HG02623 (cell line): Measurements from ENCODE around the gene PTPRN2.
"Not testable (repeated sequence)": the region's sequence is repeated elsewhere in the genome, so short reads cannot be mapped to it uniquely, and the experiment has no call there.

ENCODE experiments used
- ATAC-seq: cut with Tn5 transposase; IDR thresholded peaks from one replicate; pipeline ENCODE4 v1.9.1; 2021; ENCODE audit warnings: moderate library complexity; ENCODE audit not compliant: unreplicated experiment

PTPRN2 gene

DNA sequence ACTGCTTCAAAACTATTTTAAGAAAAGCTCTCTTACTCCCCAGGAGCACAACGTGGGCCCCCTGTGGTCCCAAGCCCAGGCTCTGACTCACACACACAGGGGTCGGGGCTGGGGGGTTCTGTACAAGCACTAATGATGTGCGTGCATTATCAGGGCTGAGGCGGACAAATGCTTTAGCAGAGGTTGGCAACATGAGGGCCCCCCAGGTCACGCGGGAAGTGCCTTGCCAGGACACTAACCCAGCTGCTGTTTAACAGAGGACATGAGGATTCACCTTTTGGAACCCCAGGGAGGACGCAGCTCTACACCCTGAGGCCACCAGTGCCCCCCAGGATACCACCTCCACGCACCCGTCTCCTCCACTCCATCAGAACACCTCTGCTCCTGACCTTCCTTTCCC, 908.0 kb downstream of the PTPRN2 start:
- no peak for ATAC-seq

- no peak for ATAC-seq
Observed at GRCh38 chr7:157678501-157678900, 909.1 kb downstream of the PTPRN2 start.

DNA sequence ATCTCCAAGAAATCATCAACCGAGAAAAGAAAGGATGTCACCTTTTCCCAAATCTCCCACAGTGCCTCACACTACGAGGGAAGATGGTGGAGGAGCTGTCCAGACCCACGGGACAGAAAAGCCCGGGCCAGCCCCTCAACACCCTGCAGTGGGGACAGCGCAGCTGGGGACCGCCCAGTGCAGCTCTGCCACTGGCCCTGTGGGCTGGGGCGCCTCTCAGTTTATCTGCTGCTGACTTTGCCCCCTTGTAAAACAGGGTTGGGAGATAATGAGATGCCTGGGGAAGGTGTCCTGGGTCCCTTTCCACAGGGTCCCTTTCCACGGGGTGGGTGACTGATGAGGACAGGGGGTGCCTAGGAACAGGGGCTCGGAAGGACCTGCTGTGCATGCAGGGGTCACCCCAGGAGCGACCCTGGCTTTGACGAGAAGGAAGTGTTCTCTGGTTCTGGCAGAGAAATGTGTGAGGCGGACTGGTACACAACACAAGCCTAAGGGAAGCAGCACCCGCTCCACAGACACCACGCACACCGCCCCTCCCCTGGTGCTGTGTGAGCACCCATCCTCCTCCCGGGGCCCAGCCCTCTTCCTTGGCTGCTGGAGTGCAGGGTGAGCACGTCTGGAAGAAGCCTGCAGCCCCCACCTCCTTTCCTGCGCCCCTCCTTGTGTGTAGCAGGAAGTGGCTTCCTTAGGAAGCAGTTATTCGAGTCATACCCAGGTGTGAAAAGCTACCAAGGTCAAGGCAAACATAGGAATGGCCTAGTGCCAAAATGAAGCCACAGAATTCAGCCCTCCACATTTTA, 911.0 kb downstream of the PTPRN2 start:
- no peak for ATAC-seq

GRCh38 chr7:157676001-157676400, 911.6 kb downstream of the PTPRN2 start:
- no peak for ATAC-seq

DNA sequence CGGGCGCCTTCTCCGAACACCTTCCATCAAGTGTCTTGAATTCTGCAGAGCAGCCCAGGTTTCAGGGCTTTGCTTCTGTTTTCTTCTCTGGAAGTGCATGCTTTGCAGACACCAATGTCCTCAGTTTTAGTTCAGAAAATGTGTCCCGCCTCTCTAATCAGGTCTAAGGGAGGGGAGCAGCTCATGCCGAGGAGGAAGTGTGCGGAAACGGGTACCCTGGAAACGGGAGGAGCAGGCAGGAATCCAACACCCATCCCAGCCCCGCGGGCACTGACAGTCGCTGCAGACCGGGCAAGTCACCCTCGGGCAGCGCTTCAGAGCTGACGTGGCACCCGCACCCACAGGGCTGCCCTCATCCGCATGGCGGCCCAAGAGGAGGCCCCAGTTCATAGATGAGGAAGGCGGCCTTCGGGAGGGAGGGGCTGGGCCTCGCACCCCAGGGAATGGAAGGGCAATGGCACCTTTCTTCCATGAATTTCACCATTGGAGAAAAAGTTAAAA, 912.1 kb downstream of the PTPRN2 start:
- no peak for ATAC-seq

- ATAC-seq: no peak
Observed at GRCh38 chr7:157674715-157675426, 912.8 kb downstream of the PTPRN2 start.

DNA sequence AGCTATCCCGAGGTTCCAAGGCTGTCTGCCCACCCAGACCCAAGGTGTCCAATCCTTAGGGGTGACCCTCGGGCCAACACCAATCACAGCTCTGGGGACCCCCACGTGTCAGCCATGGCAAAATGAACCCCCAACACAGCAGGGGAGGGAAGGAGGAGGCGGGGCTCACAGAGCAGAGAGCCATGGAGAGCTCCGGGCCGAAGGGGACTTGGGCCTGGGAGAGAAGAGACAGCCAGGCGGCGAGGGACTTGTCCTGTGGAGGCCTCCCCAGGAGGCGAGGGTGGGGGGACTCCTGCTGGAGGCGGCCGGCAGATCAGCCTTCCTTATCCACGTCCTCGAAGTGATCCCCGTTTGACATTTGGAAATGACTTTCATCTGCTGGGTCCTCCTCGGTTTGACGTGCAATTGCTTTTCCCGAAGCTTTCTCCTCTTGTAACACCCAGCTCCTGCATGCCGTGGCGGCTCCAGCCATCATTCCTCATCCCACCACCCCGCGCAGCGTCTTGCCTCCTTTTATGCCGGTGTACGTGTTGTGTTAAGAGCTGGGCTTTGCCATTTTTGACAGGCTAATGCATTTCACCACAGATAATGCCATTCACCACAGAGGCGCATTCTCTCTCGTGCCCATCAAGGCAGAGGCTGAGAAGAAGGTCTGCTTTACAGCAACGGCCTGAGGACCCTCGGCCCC, 913.5 kb downstream of the PTPRN2 start:
- no peak for ATAC-seq

- ATAC-seq: no peak
Observed at GRCh38 chr7:157673573-157673972, 914.0 kb downstream of the PTPRN2 start.

GRCh38 chr7:157671358-157672255, 916.0 kb downstream of the PTPRN2 start:
- no peak for ATAC-seq

DNA sequence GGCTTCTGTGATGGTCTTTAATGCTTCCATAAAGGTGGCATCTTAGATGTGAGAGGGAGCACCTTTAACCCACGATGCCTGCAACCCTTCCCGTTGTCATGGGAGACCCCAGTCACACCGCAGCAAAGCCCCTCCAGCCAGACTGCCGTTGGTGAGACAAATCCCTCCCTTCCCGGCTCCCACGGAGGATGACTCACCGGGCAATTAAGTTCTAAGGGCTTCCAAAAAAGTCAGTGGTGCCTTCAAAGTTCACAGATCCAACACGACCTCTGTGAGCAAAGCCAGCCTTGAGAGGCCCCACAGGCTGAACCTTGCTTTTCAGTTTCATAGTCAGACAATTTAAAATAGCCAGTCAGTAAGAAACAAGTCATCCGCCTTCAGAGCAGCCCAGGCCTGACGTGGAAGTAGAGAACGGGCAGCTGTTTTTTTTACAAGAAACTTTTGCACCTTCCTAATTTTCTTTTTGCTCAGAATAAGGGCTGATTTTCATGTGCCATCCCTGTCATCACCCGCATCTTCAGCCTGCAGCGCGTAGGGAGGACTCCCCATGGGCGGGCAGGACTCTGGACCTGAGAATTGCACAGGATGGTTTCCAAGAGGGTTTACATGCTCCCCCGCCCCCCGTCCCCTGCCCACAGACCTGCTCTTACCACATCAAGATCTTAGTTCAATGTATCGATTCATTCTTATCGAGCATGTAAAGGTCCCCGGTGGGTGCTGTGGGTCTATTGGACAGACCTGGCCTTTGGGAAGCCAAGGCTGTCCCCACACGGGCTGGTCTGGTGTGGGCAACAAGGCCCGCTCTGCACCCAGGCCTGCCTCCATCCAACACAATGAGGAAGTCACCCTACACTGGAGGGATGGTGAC, 916.9 kb downstream of the PTPRN2 start:
- no peak for ATAC-seq

- ATAC-seq: no peak
Observed at GRCh38 chr7:157669768-157670351, 917.8 kb downstream of the PTPRN2 start.

DNA sequence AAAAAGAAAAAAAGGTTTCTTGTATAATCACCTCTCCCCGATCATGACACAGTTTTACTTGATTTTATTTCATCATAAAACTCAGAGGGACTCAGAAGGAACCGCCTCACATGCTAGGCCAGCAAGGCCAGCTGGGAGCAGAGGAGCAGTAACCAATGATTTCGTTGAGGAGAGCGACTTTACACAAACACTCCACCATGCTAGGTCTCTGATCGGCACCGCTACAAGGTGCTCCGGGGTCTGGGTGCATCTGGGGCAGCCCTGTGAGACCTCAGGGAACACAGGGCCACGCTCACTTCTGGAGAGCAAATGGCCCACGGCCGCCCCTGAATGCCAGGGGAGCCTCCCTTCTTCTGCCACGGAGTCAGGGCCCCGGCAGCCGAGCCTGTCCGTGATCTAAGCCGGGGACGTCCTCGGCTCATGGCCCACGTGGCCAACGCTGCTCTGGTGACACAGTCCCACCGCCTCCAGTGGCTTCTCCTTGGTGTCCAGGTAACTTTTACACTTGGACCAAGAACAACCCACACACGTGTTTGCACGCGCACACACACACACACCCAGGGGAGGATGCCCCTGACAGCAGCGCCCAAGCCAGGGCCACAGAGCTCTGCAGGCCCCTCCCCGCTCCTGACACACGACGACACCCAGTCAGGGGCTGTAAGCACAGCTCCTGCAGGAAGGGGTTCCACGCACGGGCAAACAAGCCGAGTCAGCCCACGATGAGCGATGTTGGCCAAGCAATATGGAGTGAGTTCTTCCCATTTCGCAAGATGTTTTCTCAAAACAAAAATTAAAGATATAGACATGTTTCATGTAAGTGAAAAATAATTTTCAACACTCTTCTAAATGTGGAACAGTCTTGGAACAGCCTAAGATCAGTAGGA, 918.5 kb downstream of the PTPRN2 start:
- no peak for ATAC-seq

- ATAC-seq: no peak
Observed at GRCh38 chr7:157668221-157668883, 919.3 kb downstream of the PTPRN2 start.

DNA sequence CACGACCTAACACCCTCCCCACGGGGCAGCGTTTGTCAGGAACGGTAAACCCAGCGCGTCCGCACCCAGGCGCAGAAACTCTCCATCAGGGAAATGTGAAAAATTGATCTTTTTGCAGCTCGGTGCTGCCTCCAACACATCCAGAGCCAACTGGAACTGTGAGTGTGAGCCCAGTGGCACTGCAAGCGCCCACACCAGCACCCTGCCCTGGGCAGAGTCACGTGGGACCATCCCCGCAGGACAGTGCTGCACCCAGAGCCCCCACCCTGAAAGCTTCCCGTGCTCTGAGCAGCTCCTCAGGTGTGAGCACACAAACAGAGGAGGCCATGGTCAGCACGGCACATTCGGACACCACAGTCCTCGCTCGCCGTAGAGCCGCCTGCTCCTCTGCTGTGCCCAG, 919.9 kb downstream of the PTPRN2 start:
- ATAC-seq: no peak

- ATAC-seq: no peak
Observed at GRCh38 chr7:157667261-157667660, 920.4 kb downstream of the PTPRN2 start.

DNA sequence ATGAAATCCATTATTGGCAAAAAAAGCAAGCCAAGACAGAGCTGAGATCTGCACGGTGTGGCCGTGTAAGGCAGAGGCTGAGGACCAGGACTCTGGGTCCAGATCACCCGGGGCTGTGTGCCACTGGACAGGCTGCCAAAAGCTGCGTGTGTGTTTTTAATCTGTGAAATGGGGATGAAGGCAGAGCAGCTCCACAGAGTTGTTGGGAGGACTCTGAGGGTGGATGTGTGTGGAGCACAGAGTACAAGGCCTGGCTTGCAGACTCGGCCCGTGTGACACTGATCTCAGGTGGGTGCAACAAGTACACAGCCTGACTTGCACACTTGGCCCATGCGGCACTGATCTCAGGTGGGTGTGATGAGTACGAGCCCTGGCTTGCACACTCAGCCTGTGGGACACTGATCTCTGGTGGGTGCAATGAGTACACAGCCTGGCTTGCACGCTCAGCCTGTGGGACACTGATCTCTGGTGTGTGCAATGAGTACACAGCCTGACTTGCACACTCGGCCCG, 921.0 kb downstream of the PTPRN2 start:
- no peak for ATAC-seq

DNA sequence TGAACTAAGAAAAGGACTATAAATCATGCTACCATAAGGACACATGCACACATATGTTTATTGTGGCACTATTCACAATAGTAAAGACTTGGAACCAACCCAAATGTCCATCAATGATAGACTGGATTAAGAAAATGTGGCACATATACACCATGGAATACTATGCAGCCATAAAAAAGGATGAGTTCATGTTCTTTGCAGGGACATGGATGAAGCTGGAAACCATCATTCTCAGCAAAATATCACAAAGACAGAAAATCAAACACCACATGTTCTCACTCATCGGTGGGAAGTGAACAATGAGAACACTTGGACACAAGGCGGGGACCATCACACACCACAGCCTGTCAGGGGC, 922.0 kb downstream of the PTPRN2 start:
- ATAC-seq: not testable (repeated sequence)
